Measurements from ENCODE around the gene NATD1. TPM values are rescaled to one million over a fixed set of nuclear protein-coding genes. Genes with fewer than 3 reads are reported as not detected.

The NATD1 gene
- total RNA-seq, 8 experiments from 2014 or later, result 3.6 to 10.8 (median 4.9) TPM

GRCh38 chr17:21295036-21295952, 42.1 kb upstream of the NATD1 start:
- peaks cover 0 to 3% of the 10 kb centered on the region in 2 donors for H3K4me1 ChIP-seq (replicated peaks in 1 of 2)
- ATAC-seq (replicated peaks in 6 of 8), result peak; percentile 38 to 87 (median 71)
- peak overlapping the region; percentile 18 to 35 for H3K27ac ChIP-seq
- H3K4me3 ChIP-seq, result no peak overlapping the region
- WGBS, 10 experiments, result 39 to 84% (median 64%) methylated on average over 3 to 19 of the region's 19 CpGs; no CpG with 5 or more reads in 2 of the 10 experiments
- in situ Hi-C loops (cut with MboI; ENCODE audit: low pct_unique_long_range_greater_than_20kb in 2 of 9, low sequenced_read_pairs in 9 of 9, unreplicated experiment in 9 of 9), result loop anchor here in 1 of 9 experiments (25.0 kb wide), 1 partner anchor 217 kb away; no protein-coding TSS in a partner anchor

- 44 to 76% (median 64%) methylated on average over 3 to 12 of the region's 12 CpGs; no CpG with 5 or more reads in 3 of the 10 experiments for WGBS, 10 experiments
- Histone ChIP-seq H3K4me3 (no peak overlapping the region), H3K4me1 (replicated peaks in 1 of 2) (peaks cover 0 to 3% of the 10 kb centered on the region in 2 donors), H3K27ac (no peak overlapping the region)
- in situ Hi-C loops (cut with MboI; ENCODE audit: low pct_unique_long_range_greater_than_20kb in 2 of 9, low sequenced_read_pairs in 9 of 9, unreplicated experiment in 9 of 9), result loop anchor here in 1 of 9 experiments (25.0 kb wide), 1 partner anchor 218 kb away; no protein-coding TSS in a partner anchor
- ATAC-seq (replicated peaks in 6 of 8), result no peak
These were observed 41.3 kb upstream of the NATD1 start for GRCh38 chr17:21294321-21295035.

GRCh38 chr17:21293831-21294210, 40.6 kb upstream of the NATD1 start:
- WGBS, 10 experiments, result 0 to 65% (median 41%) methylated on average over 1 to 10 of the region's 10 CpGs; no CpG with 5 or more reads in 3 of the 10 experiments
- in situ Hi-C loops (cut with MboI; ENCODE audit: low pct_unique_long_range_greater_than_20kb in 2 of 9, low sequenced_read_pairs in 9 of 9, unreplicated experiment in 9 of 9), result loop anchor here in 1 of 9 experiments (25.0 kb wide), 1 partner anchor 218 kb away; no protein-coding TSS in a partner anchor
- ATAC-seq (replicated peaks in 6 of 8), result no peak
- H3K27ac ChIP-seq, result no peak overlapping the region
- peaks cover 0 to 3% of the 10 kb centered on the region in 2 donors for H3K4me1 ChIP-seq (replicated peaks in 1 of 2)
- H3K4me3 ChIP-seq, result no peak overlapping the region

- Histone ChIP-seq H3K4me1 (replicated peaks in 1 of 2) (peaks cover 0 to 3% of the 10 kb centered on the region in 2 donors), H3K27ac (no peak overlapping the region), H3K4me3 (no peak overlapping the region)
- peak in 3 of 8 experiments; percentile 4 to 8 (median 8) for ATAC-seq (replicated peaks in 6 of 8)
- in situ Hi-C loops (cut with MboI; ENCODE audit: low pct_unique_long_range_greater_than_20kb in 2 of 9, low sequenced_read_pairs in 9 of 9, unreplicated experiment in 9 of 9), result loop anchor here in 1 of 9 experiments (25.0 kb wide), 1 partner anchor 219 kb away; no protein-coding TSS in a partner anchor
- 52 to 87% (median 78%) methylated on average over 2 to 18 of the region's 20 CpGs; no CpG with 5 or more reads in 1 of the 10 experiments for WGBS, 10 experiments
These were observed 39.9 kb upstream of the NATD1 start for GRCh38 chr17:21292867-21293830.

GRCh38 chr17:21291862-21292261, 38.7 kb upstream of the NATD1 start:
- WGBS, 10 experiments, result 20 to 75% (median 57%) methylated on average over 1 to 11 of the region's 12 CpGs
- H3K4me3 ChIP-seq, result no peak overlapping the region
- peaks cover 4 to 5% of the 10 kb centered on the region in 2 donors for H3K4me1 ChIP-seq (replicated peaks in 1 of 2)
- no peak for ATAC-seq (replicated peaks in 6 of 8)
- H3K27ac ChIP-seq, result no peak overlapping the region
- in situ Hi-C loops (cut with MboI; ENCODE audit: low pct_unique_long_range_greater_than_20kb in 2 of 9, low sequenced_read_pairs in 9 of 9, unreplicated experiment in 9 of 9), result loop anchor here in 1 of 9 experiments (25.0 kb wide), 1 partner anchor 220 kb away; no protein-coding TSS in a partner anchor

- H3K27ac ChIP-seq, result no peak overlapping the region
- 48 to 86% (median 63%) methylated on average over 3 to 9 of the region's 10 CpGs; no CpG with 5 or more reads in 2 of the 10 experiments for WGBS, 10 experiments
- peaks cover 9 to 10% of the 10 kb centered on the region in 2 donors for H3K4me1 ChIP-seq (replicated peaks in 1 of 2)
- H3K4me3 ChIP-seq, result no peak overlapping the region
- no peak for ATAC-seq (replicated peaks in 6 of 8)
- in situ Hi-C loops (cut with MboI; ENCODE audit: low pct_unique_long_range_greater_than_20kb in 2 of 9, low sequenced_read_pairs in 9 of 9, unreplicated experiment in 9 of 9), result loop anchor here in 1 of 9 experiments (25.0 kb wide), 1 partner anchor 221 kb away; no protein-coding TSS in a partner anchor
These were observed 38.1 kb upstream of the NATD1 start for GRCh38 chr17:21291357-21291756.

- no peak for ATAC-seq (replicated peaks in 6 of 8)
- H3K4me3 ChIP-seq, result no peak overlapping the region
These were observed 36.8 kb upstream of the NATD1 start for GRCh38 chr17:21289902-21290571.

GRCh38 chr17:21289175-21289901, 36.1 kb upstream of the NATD1 start:
- WGBS, 10 experiments, result 20 to 89% methylated on average over 1 to 3 of the region's 11 CpGs; no CpG with 5 or more reads in 8 of the 10 experiments
- in situ Hi-C loops (cut with MboI; ENCODE audit: low pct_unique_long_range_greater_than_20kb in 2 of 9, low sequenced_read_pairs in 9 of 9, unreplicated experiment in 9 of 9), result loop anchor here in 1 of 9 experiments (25.0 kb wide), 1 partner anchor 223 kb away; no protein-coding TSS in a partner anchor
- H3K27ac ChIP-seq, result no peak overlapping the region
- H3K4me1 ChIP-seq (replicated peaks in 1 of 2), result peaks cover 11 to 15% of the 10 kb centered on the region in 2 donors
- ATAC-seq (replicated peaks in 6 of 8), result no peak
- H3K4me3 ChIP-seq, result no peak overlapping the region

More at GRCh38 chr17:21289902-21290571, 36.8 kb upstream of the NATD1 start:
- in situ Hi-C loops (cut with MboI; ENCODE audit: low pct_unique_long_range_greater_than_20kb in 2 of 9, low sequenced_read_pairs in 9 of 9, unreplicated experiment in 9 of 9), result loop anchor here in 1 of 9 experiments (25.0 kb wide), 1 partner anchor 222 kb away; no protein-coding TSS in a partner anchor
- Histone ChIP-seq H3K27ac (no peak overlapping the region), H3K4me1 (replicated peaks in 1 of 2) (peaks cover 11 to 15% of the 10 kb centered on the region in 2 donors)
- 55 to 85% (median 70%) methylated on average over 2 to 6 of the region's 18 CpGs; no CpG with 5 or more reads in 5 of the 10 experiments for WGBS, 10 experiments

GRCh38 chr17:21288571-21289017, 35.4 kb upstream of the NATD1 start:
- Histone ChIP-seq H3K4me3 (no peak overlapping the region), H3K4me1 (replicated peaks in 1 of 2) (peaks cover 11 to 15% of the 10 kb centered on the region in 2 donors), H3K27ac (no peak overlapping the region)
- WGBS, 10 experiments, result 100% methylated on average over 1 to 3 of the region's 6 CpGs; no CpG with 5 or more reads in 8 of the 10 experiments
- ATAC-seq (replicated peaks in 6 of 8), result no peak
- in situ Hi-C loops (cut with MboI; ENCODE audit: low pct_unique_long_range_greater_than_20kb in 2 of 9, low sequenced_read_pairs in 9 of 9, unreplicated experiment in 9 of 9), result loop anchor here in 1 of 9 experiments (25.0 kb wide), 1 partner anchor 224 kb away; no protein-coding TSS in a partner anchor

- ATAC-seq (replicated peaks in 6 of 8), result peak in 3 of 8 experiments; percentile 7 to 20 (median 13)
- no peak overlapping the region for H3K4me3 ChIP-seq
- in situ Hi-C loops (cut with MboI; ENCODE audit: low pct_unique_long_range_greater_than_20kb in 2 of 9, low sequenced_read_pairs in 9 of 9, unreplicated experiment in 9 of 9), result loop anchor here in 1 of 9 experiments (25.0 kb wide), 1 partner anchor 224 kb away; no protein-coding TSS in a partner anchor
- no peak overlapping the region for H3K27ac ChIP-seq
- WGBS, 10 experiments, result 0% methylated on average over 1 of the region's 18 CpGs; no CpG with 5 or more reads in 9 of the 10 experiments
- H3K4me1 ChIP-seq (replicated peaks in 1 of 2), result peaks cover 11 to 15% of the 10 kb centered on the region in 2 donors
These were observed 34.7 kb upstream of the NATD1 start for GRCh38 chr17:21287703-21288449.
